H1 (cell line): ENCODE measurements around the gene EYA4. TPM values are rescaled to one million over a fixed set of nuclear protein-coding genes. Genes with fewer than 3 reads are reported as not detected.

Source experiments
- CTCF ChIA-PET: fragments of 300-600 bp; sonication (Branson Sonifier 250); formaldehyde crosslinking; loops from one replicate; lab custom pipeline; 2021; ENCODE audit not compliant: partially characterized antibody; lab: Charles Lee
- POLR2A ChIA-PET: fragments of 300-600 bp; sonication (Branson Sonifier 250); formaldehyde crosslinking; loops from one replicate; lab custom pipeline; 2021; ENCODE audit warnings: inconsistent platforms; ENCODE audit not compliant: partially characterized antibody; lab: Charles Lee
- DNase-seq, 2 experiments: peaks; one replicate each; pipeline versions ENCODE4 v3.0.0 to v3.0.0-alpha.2; 2010 to 2022; ENCODE audit warnings: low spot score in 2 of 2, low read depth in 1 of 2, mixed read lengths in 1 of 2
- FAIRE-seq: peaks from 2 replicates; lab custom pipeline; 2011; peaks lifted over from hg19 to GRCh38; lab: Jason Lieb, UNC
- H2AFZ ChIP-seq: 2 replicates; pipeline ENCODE4 v1.8.1; 2012; ENCODE audit warnings: low read length, inconsistent platforms
- H2AK5ac ChIP-seq: 2 replicates; pipeline ENCODE4 v1.6.1; 2013; ENCODE audit warnings: low read depth, low read length
- H2BK120ac ChIP-seq: replicated peaks from 2 replicates; pipeline ENCODE3; 2013; ENCODE audit warnings: low read depth, low read length, inconsistent platforms
- H2BK12ac ChIP-seq: 2 replicates; pipeline ENCODE4 v1.6.1; 2013; ENCODE audit warnings: low read depth, low read length
- H2BK15ac ChIP-seq: 2 replicates; pipeline ENCODE4 v1.6.1; 2013; ENCODE audit warnings: low read length
- H2BK20ac ChIP-seq: 2 replicates; pipeline ENCODE4 v1.6.1; 2013; ENCODE audit warnings: low read length
- H2BK5ac ChIP-seq: 2 replicates; pipeline ENCODE4 v1.6.1; 2013; ENCODE audit warnings: low read depth, low read length
- H3K14ac ChIP-seq: 2 replicates; pipeline ENCODE4 v1.6.1; 2013; ENCODE audit warnings: inconsistent platforms; ENCODE audit not compliant: insufficient read length
- H3K18ac ChIP-seq: 2 replicates; pipeline ENCODE4 v1.6.1; 2013; ENCODE audit warnings: low read length; ENCODE audit errors: extremely low read depth
- H3K23ac ChIP-seq: 2 replicates; pipeline ENCODE4 v1.6.1; 2013; ENCODE audit warnings: inconsistent platforms; ENCODE audit not compliant: insufficient read length
- H3K23me2 ChIP-seq: 2 replicates; pipeline ENCODE4 v1.6.1; 2013; ENCODE audit warnings: low read depth, low read length
- H3K27ac ChIP-seq: 2 replicates; pipeline ENCODE4 v1.6.1; 2011; ENCODE audit warnings: low read depth, low read length, inconsistent platforms
- H3K27me3 ChIP-seq, 4 experiments: replicated peaks in 1 of 4; 1 replicate in 1 of 4; 2 replicates in 3 of 4; pipeline versions ENCODE4 v1.6.1 to v1.8.1; 2011 to 2013; ENCODE audit warnings: low read length in 3 of 4, mild to moderate bottlenecking in 3 of 4, inconsistent platforms in 2 of 4, mixed read lengths in 2 of 4, moderate library complexity in 1 of 4; ENCODE audit not compliant: control insufficient read depth in 3 of 4, insufficient read depth in 3 of 4; ENCODE audit errors: extremely low read depth in 1 of 4
- H3K36me3 ChIP-seq, 4 experiments: 2 replicates each; pipeline versions ENCODE4 v1.6.1 to v1.8.1; 2011 to 2013; ENCODE audit warnings: mild to moderate bottlenecking in 4 of 4, low read length in 3 of 4, moderate library complexity in 2 of 4, control low read depth in 1 of 4, inconsistent platforms in 1 of 4; ENCODE audit not compliant: insufficient read depth in 4 of 4, control insufficient read depth in 2 of 4
- H3K4ac ChIP-seq: replicated peaks from 2 replicates; pipeline ENCODE3; 2013; ENCODE audit warnings: low read length, low read depth, mixed read lengths, inconsistent platforms; ENCODE audit not compliant: insufficient read length
- H3K4me1 ChIP-seq, 4 experiments: replicated peaks in 1 of 4; 1 replicate in 1 of 4; 2 replicates in 3 of 4; pipeline versions ENCODE4 v1.6.1 to v1.8.1; 2011 to 2013; ENCODE audit warnings: low read length in 3 of 4, inconsistent platforms in 2 of 4, mixed read lengths in 1 of 4; ENCODE audit not compliant: insufficient read depth in 4 of 4, control insufficient read depth in 3 of 4
- H3K4me2 ChIP-seq, 2 experiments: 2 replicates each; pipeline versions ENCODE4 v1.6.1 to v1.8.1; 2011 to 2013; ENCODE audit warnings: low read depth in 2 of 2, low read length in 2 of 2, control low read depth in 1 of 2, inconsistent platforms in 1 of 2, mild to moderate bottlenecking in 1 of 2; ENCODE audit not compliant: insufficient read depth in 1 of 2
- H3K4me3 ChIP-seq, 4 experiments: fragments of 200-600, 300-600 bp in 1 of 4; sonication (generic), shearing (Covaris generic), sonication (Bioruptor Twin) in 1 of 4; 2 replicates each; pipeline versions ENCODE4 v1.5.1 to v1.8.1; 2011 to 2016; ENCODE audit warnings: low read length in 4 of 4, low read depth in 3 of 4, control low read depth in 2 of 4, inconsistent platforms in 2 of 4, mild to moderate bottlenecking in 2 of 4, mixed read lengths in 1 of 4, moderate library complexity in 1 of 4; ENCODE audit not compliant: insufficient read depth in 2 of 4; ENCODE audit errors: extremely low read depth in 1 of 4
- H3K56ac ChIP-seq: replicated peaks from 2 replicates; pipeline ENCODE3; 2013; ENCODE audit warnings: low read depth, mild to moderate bottlenecking, mixed read lengths, low read length, inconsistent platforms; ENCODE audit not compliant: insufficient read length
- H3K79me1 ChIP-seq: 2 replicates; pipeline ENCODE4 v1.6.1; 2013; ENCODE audit warnings: low read depth, low read length, control low read depth
- H3K79me2 ChIP-seq, 2 experiments: 2 replicates each; pipeline versions ENCODE4 v1.6.1 to v1.8.1; 2012 to 2013; ENCODE audit warnings: low read length in 2 of 2, mild to moderate bottlenecking in 2 of 2, inconsistent platforms in 1 of 2; ENCODE audit not compliant: insufficient read depth in 2 of 2, control insufficient read depth in 1 of 2
- H3K9ac ChIP-seq, 4 experiments: replicated peaks in 1 of 4; 1 replicate in 1 of 4; 2 replicates in 3 of 4; pipeline versions ENCODE4 v1.6.1 to v1.8.1; 2011 to 2013; ENCODE audit warnings: low read depth in 3 of 4, low read length in 3 of 4, control low read depth in 2 of 4, mild to moderate bottlenecking in 2 of 4, moderate library complexity in 2 of 4, inconsistent platforms in 1 of 4; ENCODE audit errors: extremely low read depth in 1 of 4
- H3K9me3 ChIP-seq, 2 experiments: 2 replicates each; pipeline versions ENCODE4 v1.6.1 to v1.8.1; 2012 to 2013; ENCODE audit warnings: mild to moderate bottlenecking in 2 of 2, moderate library complexity in 2 of 2, control low read depth in 1 of 2, inconsistent platforms in 1 of 2, low read depth in 1 of 2, low read length in 1 of 2, mixed read lengths in 1 of 2; ENCODE audit not compliant: insufficient read depth in 2 of 2
- H4K20me1 ChIP-seq, 2 experiments: replicated peaks in 1 of 2; 2 replicates each; pipeline versions ENCODE3 to v1.8.1; 2011 to 2013; ENCODE audit warnings: inconsistent platforms in 2 of 2, low read length in 2 of 2, mild to moderate bottlenecking in 1 of 2; ENCODE audit not compliant: insufficient read depth in 2 of 2, control insufficient read depth in 1 of 2
- H4K5ac ChIP-seq: 2 replicates; pipeline ENCODE4 v1.6.1; 2013; ENCODE audit warnings: low read length, low read depth, mixed read lengths, inconsistent platforms; ENCODE audit not compliant: insufficient read length
- H4K8ac ChIP-seq: 2 replicates; pipeline ENCODE4 v1.8.0; 2013; ENCODE audit warnings: mild to moderate bottlenecking, moderate library complexity, low read length, inconsistent platforms; ENCODE audit not compliant: insufficient read depth; ENCODE audit errors: extremely low read depth
- H4K91ac ChIP-seq: replicated peaks from 2 replicates; pipeline ENCODE3; 2013; ENCODE audit warnings: low read length, mixed read lengths, inconsistent platforms; ENCODE audit not compliant: insufficient read length
- BCL11A ChIP-seq, 2 experiments: IDR thresholded peaks; one replicate each; pipeline ENCODE4 v1.6.1; 2011; ENCODE audit warnings: low read depth in 2 of 2, low read length in 2 of 2, mild to moderate bottlenecking in 2 of 2
- CEBPB ChIP-seq: IDR thresholded peaks from 2 replicates; pipeline ENCODE4 v1.6.1; 2012; ENCODE audit warnings: low read depth, low read length
- CHD1 ChIP-seq: IDR thresholded peaks from 2 replicates; pipeline ENCODE4 v1.6.1; 2012; ENCODE audit warnings: low read depth, low read length, improper control_type of control experiment
- FOSL1 ChIP-seq: IDR thresholded peaks from 2 replicates; pipeline ENCODE4 v1.6.1; 2011; ENCODE audit warnings: mild to moderate bottlenecking, low read depth, low read length, moderate library complexity; ENCODE audit not compliant: insufficient read depth
- GABPA ChIP-seq: IDR thresholded peaks from 2 replicates; pipeline ENCODE4 v1.6.1; 2011; ENCODE audit warnings: mild to moderate bottlenecking, low read length, moderate library complexity, borderline replicate concordance; ENCODE audit not compliant: insufficient read depth
- GTF2F1 ChIP-seq: IDR thresholded peaks from 2 replicates; pipeline ENCODE4 v1.6.1; 2012; ENCODE audit warnings: low read depth, low read length, improper control_type of control experiment, borderline replicate concordance
- HDAC6 ChIP-seq: IDR thresholded peaks from one replicate; pipeline ENCODE4 v1.7.1; 2012; ENCODE audit warnings: low read depth, mild to moderate bottlenecking, inconsistent platforms, low read length, moderate library complexity
- JUN ChIP-seq: IDR thresholded peaks from 2 replicates; pipeline ENCODE4 v1.6.1; 2011; ENCODE audit warnings: low read depth, mild to moderate bottlenecking, improper control_type of control experiment, low read length
- MAFK ChIP-seq: IDR thresholded peaks from 2 replicates; pipeline ENCODE4 v1.6.1; 2012; ENCODE audit warnings: low read depth, mild to moderate bottlenecking, improper control_type of control experiment, low read length
- RAD21 ChIP-seq, 2 experiments: IDR thresholded peaks in 1 of 2; conservative IDR thresholded peaks in 1 of 2; 2 replicates each; pipeline ENCODE4 v1.6.1; 2011; ENCODE audit warnings: low read depth in 2 of 2, low read length in 2 of 2, improper control_type of control experiment in 1 of 2, inconsistent platforms in 1 of 2, mild to moderate bottlenecking in 1 of 2, moderate library complexity in 1 of 2
- RNF2 ChIP-seq: fragments of 200-900, 300-1000 bp; sonication (generic); IDR thresholded peaks from 2 replicates; pipeline ENCODE4 v1.7.1; 2016; ENCODE audit warnings: borderline replicate concordance, low read depth, mild to moderate bottlenecking, antibody characterized with exemption, low read length; ENCODE audit not compliant: poor library complexity, severe bottlenecking; ENCODE audit errors: missing control alignments
- SIN3A ChIP-seq, 2 experiments: IDR thresholded peaks in 1 of 2; conservative IDR thresholded peaks in 1 of 2; 2 replicates each; pipeline ENCODE4 v1.6.1; 2011 to 2012; ENCODE audit warnings: low read length in 2 of 2, improper control_type of control experiment in 1 of 2, low read depth in 1 of 2, mild to moderate bottlenecking in 1 of 2
- TCF12 ChIP-seq: IDR thresholded peaks from 2 replicates; pipeline ENCODE4 v1.6.1; 2011; ENCODE audit warnings: low read depth, mild to moderate bottlenecking, low read length
- TEAD4 ChIP-seq: IDR thresholded peaks from 2 replicates; pipeline ENCODE4 v1.6.1; 2012; ENCODE audit warnings: low read depth, low read length, inconsistent platforms, mixed read lengths
- WGBS, 2 experiments: shearing (Covaris generic) in 1 of 2; methylation state at CpG; one replicate each; pipeline versions ENCODE4 v1.1.6 to v1.1.7; 2013 to 2015; ENCODE audit warnings: low lambda C conversion rate in 2 of 2, mixed read lengths in 2 of 2, inconsistent platforms in 1 of 2, low coverage in 1 of 2, missing lambda C conversion rate in 1 of 2; ENCODE audit not compliant: insufficient replicate concordance in 2 of 2, insufficient coverage in 1 of 2, insufficient read length in 1 of 2; ENCODE audit errors: extremely low coverage in 1 of 2, missing lambda C conversion rate in 1 of 2; 5-methylcytosine and 5-hydroxymethylcytosine counted together
- polyA plus RNA-seq, 7 experiments: library from polyadenylated mRNA; depleted of rRNA in 3 of 7; stranded (reverse) in 5 of 7; unstranded in 2 of 7; fragments of >200 nt in 5 of 7; fragments of 200-250 nt in 2 of 7; gene quantifications; 1 replicate in 5 of 7; 2 replicates in 1 of 7; 4 replicates in 1 of 7; pipeline versions ENCODE4 v1.2.1 to v1.2.3, GENCODE V29; 2011 to 2013; ENCODE audit warnings: missing spikeins in 2 of 7, mixed read lengths in 2 of 7
- total RNA-seq: library from RNA; stranded (reverse); fragmentation: NEBNext Ultra II Directional; extraction: Animal tissue kit (Norgen Biotek cat#: 25700); gene quantifications from 2 replicates; pipeline ENCODE4 v1.2.1, GENCODE V29; 2021

Gene EYA4
- total and polyA plus RNA-seq, 2 of the 8 experiments (the other 6 are each of a cell fraction or from before 2014, with no cell fraction given): 0.06 to 0.17 TPM

DNA sequence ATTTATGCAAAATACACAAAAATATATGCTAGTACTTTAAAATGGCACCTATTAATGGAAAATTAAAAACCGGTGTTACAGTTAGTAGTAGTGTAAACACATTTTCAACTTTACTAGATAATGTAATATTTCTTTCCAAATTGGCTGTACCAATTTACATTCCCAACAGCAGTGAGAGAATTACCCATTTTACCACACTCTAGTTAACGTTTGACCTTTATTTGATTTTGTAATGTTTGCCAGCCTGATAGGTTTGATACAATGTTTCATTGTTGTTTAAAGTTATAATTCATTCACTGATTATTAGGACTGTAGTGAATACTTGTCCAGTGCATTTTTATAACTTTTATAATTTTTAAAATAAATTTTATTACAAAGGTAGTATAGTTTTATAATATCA, 182.1 kb downstream of the EYA4 start:
- FAIRE-seq (no peak), DNase-seq (no peak)
- Histone ChIP-seq H2BK120ac (no peak overlapping the region), H3K27me3 (no peaks in the 10 kb centered on the region), H2AFZ (no peak overlapping the region), H3K4me1 (peaks cover 0 to 4% (median 0%) of the 10 kb centered on the region in 4 experiments; a peak in 1 of 7 replicates), H4K91ac (no peak overlapping the region), H2BK20ac (no peak overlapping the region), H3K79me2 (no peaks in the 10 kb centered on the region), H3K27ac (no peak overlapping the region), H3K18ac (no peak overlapping the region), H4K5ac (no peak overlapping the region), H3K9ac (no peak overlapping the region), H4K8ac (no peak overlapping the region), H3K23me2 (no peaks in the 10 kb centered on the region; the same call in 1 of the 2 replicates), H2AK5ac (no peak overlapping the region), H3K79me1 (no peaks in the 10 kb centered on the region), H3K4me3 (no peak overlapping the region), H2BK5ac (no peak overlapping the region), H3K23ac (no peak overlapping the region), H3K56ac (no peak overlapping the region), H3K4ac (no peak overlapping the region), H3K4me2 (no peak overlapping the region), H3K36me3 (no peaks in the 10 kb centered on the region), H4K20me1 (no peaks in the 10 kb centered on the region), H2BK15ac (no peak overlapping the region), H3K9me3 (no peaks in the 10 kb centered on the region), H3K14ac (no peak overlapping the region), H2BK12ac (no peak overlapping the region)
- ChIA-PET POLR2A (no interaction called here), CTCF (interaction anchor here (1.1 kb wide), 1 partner anchor 9 kb away, joined by 3 read pairs; no protein-coding TSS in a partner anchor)
- 85% methylated on average over 2 of the region's 2 CpGs; no CpG with 5 or more reads in 1 of the 2 experiments for WGBS, 2 experiments
- TF ChIP-seq GTF2F1 (no peak), RAD21 (IDR thresholded peaks at IDR 0.05 in 1 of 2, conservative IDR thresholded peaks at IDR 0.05 in 1 of 2; ENCODE audit: low read depth in 2 of 2, low read length in 2 of 2) (no peak), HDAC6 (no peak), CHD1 (no peak), CEBPB (no peak), MAFK (no peak), TEAD4 (no peak), JUN (no peak), TCF12 (no peak), GABPA (no peak), BCL11A (IDR thresholded peaks at IDR 0.05; ENCODE audit: low read depth in 2 of 2, low read length in 2 of 2) (no peak), SIN3A (conservative IDR thresholded peaks at IDR 0.05 in 1 of 2, IDR thresholded peaks at IDR 0.05 in 1 of 2; ENCODE audit: low read depth in 1 of 2, low read length in 2 of 2) (no peak), RNF2 (no peak), FOSL1 (no peak)
